ENCODE measurements around the gene GRAMD1B.

GRCh38 chr11:123562829-123563228 is 132.8 kb downstream of the GRAMD1B start:
- TF ChIP-seq CTCF (IDR thresholded peaks at IDR 0.05) (no peak), POLR2A (IDR thresholded peaks at IDR 0.05) (no peak), EP300 (IDR thresholded peaks at IDR 0.05) (no peak)

Data from tibial nerve (tissue), 4 donors.